ENCODE data around the gene TBC1D17. TPM values are rescaled to one million over a fixed set of nuclear protein-coding genes. Genes with fewer than 3 reads are reported as not detected.

Gene TBC1D17
- polyA plus RNA-seq, 1 donor from 2014 or later: 13.1 TPM

GRCh38 chr19:49887037-49887664 is 9.6 kb downstream of the TBC1D17 start:
- Histone ChIP-seq H3K36me3 (ENCODE audit: insufficient read depth, low read length) (peaks cover 9% of the 10 kb centered on the region), H3K4me3 (ENCODE audit: low read length) (no peak overlapping the region), H4K20me1 (ENCODE audit: insufficient read depth) (no peaks in the 10 kb centered on the region), H3K27ac (ENCODE audit: low read length) (no peak overlapping the region), H3F3A (ENCODE audit: insufficient read depth, low read length, poor library complexity, severe bottlenecking) (no peaks in the 10 kb centered on the region), H3K79me2 (replicated peaks; ENCODE audit: insufficient read depth, low read length) (no peaks in the 10 kb centered on the region), H3K4me2 (ENCODE audit: low read length) (no peak overlapping the region), H3K9ac (ENCODE audit: low read length) (no peak overlapping the region), H3K27me3 (ENCODE audit: insufficient read depth, low read depth, low read length) (peaks cover 8% of the 10 kb centered on the region), H2AFZ (ENCODE audit: low read depth, low read length) (no peak overlapping the region), H3K9me2 (ENCODE audit: insufficient read depth, low read length) (no peaks in the 10 kb centered on the region), H3K9me3 (ENCODE audit: low read length) (peaks cover 6% of the 10 kb centered on the region)
- TF ChIP-seq MXI1 (conservative IDR thresholded peaks at IDR 0.05; ENCODE audit: poor library complexity, severe bottlenecking) (no peak), EP300 (conservative IDR thresholded peaks at IDR 0.05; ENCODE audit: poor library complexity, severe bottlenecking) (no peak), RAD21 (conservative IDR thresholded peaks at IDR 0.05) (no peak)

- Histone ChIP-seq H3K9ac (ENCODE audit: low read length) (no peak overlapping the region), H4K20me1 (ENCODE audit: insufficient read depth) (no peaks in the 10 kb centered on the region), H3F3A (ENCODE audit: insufficient read depth, low read length, poor library complexity, severe bottlenecking) (no peaks in the 10 kb centered on the region), H2AFZ (ENCODE audit: low read depth, low read length) (no peak overlapping the region), H3K79me2 (replicated peaks; ENCODE audit: insufficient read depth, low read length) (no peaks in the 10 kb centered on the region), H3K27me3 (ENCODE audit: insufficient read depth, low read depth, low read length) (peaks cover 8% of the 10 kb centered on the region), H3K9me3 (ENCODE audit: low read length) (peaks cover 2% of the 10 kb centered on the region), H3K9me2 (ENCODE audit: insufficient read depth, low read length) (no peaks in the 10 kb centered on the region), H3K4me3 (ENCODE audit: low read length) (no peak overlapping the region), H3K36me3 (ENCODE audit: insufficient read depth, low read length) (peaks cover 5% of the 10 kb centered on the region), H3K4me2 (ENCODE audit: low read length) (no peak overlapping the region), H3K27ac (ENCODE audit: low read length) (no peak overlapping the region)
- no peak for TF ChIP-seq MXI1 (conservative IDR thresholded peaks at IDR 0.05; ENCODE audit: poor library complexity, severe bottlenecking)
Observed at GRCh38 chr19:49887665-49888509, 10.4 kb downstream of the TBC1D17 start.

GRCh38 chr19:49888510-49888824 is 11.0 kb downstream of the TBC1D17 start:
- Histone ChIP-seq H3K9me3 (ENCODE audit: low read length) (no peaks in the 10 kb centered on the region), H3K27me3 (ENCODE audit: insufficient read depth, low read depth, low read length) (peaks cover 8% of the 10 kb centered on the region), H2AFZ (ENCODE audit: low read depth, low read length) (no peak overlapping the region), H4K20me1 (ENCODE audit: insufficient read depth) (no peaks in the 10 kb centered on the region), H3K4me3 (ENCODE audit: low read length) (no peak overlapping the region), H3K9me2 (ENCODE audit: insufficient read depth, low read length) (no peaks in the 10 kb centered on the region), H3K27ac (ENCODE audit: low read length) (no peak overlapping the region), H3K36me3 (ENCODE audit: insufficient read depth, low read length) (no peaks in the 10 kb centered on the region), H3K4me2 (ENCODE audit: low read length) (no peak overlapping the region), H3K79me2 (replicated peaks; ENCODE audit: insufficient read depth, low read length) (no peaks in the 10 kb centered on the region), H3K9ac (ENCODE audit: low read length) (no peak overlapping the region), H3F3A (ENCODE audit: insufficient read depth, low read length, poor library complexity, severe bottlenecking) (no peaks in the 10 kb centered on the region)
- TF ChIP-seq REST (IDR thresholded peaks at IDR 0.05; ENCODE audit: borderline replicate concordance) (no peak), CTCF (IDR thresholded peaks at IDR 0.05; ENCODE audit: poor library complexity, severe bottlenecking) (no peak)

Data from neural cell (in vitro differentiated cells).